ENCODE results near the gene C20orf202.

DNA sequence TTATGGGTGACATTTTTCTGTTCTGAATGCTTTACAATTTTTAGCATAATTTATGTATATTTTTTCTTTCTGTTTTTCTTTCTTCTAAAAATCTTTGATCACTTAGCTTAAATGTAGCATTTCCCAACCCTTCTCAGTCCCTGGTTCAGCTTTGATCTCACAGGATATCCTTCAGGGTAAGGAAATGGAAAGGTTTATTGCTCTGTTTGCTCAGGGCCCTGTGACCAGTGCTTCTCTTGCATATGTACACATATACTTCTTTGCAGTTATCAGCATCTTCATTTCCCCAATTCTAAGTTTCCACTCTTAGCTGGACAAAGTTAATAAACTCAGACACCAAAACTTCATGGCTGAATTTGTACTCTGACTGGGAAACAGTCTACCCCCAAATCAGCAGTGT lies 49.0 kb upstream of the C20orf202 start:
- TF ChIP-seq POLR2A (IDR thresholded peaks at IDR 0.05; ENCODE audit: low read length) (no peak), GATA1 (IDR thresholded peaks at IDR 0.05; ENCODE audit: low read depth, low read length) (no peak)
